ENCODE data around the gene EYA2. TPM values are rescaled to one million over a fixed set of nuclear protein-coding genes. Genes with fewer than 3 reads are reported as not detected.

Gene EYA2
- total and polyA plus RNA-seq, 2 of the 4 experiments (the other 2 are of a cell fraction): 2.3 to 5.4 TPM

- no peak overlapping the region for H3K4ac ChIP-seq (ENCODE audit: low read depth, low read length)
- no peak overlapping the region for H2AFZ ChIP-seq (replicated peaks; ENCODE audit: low read length, poor library complexity)
- ChIA-PET POLR2A (ENCODE audit: unreplicated experiment) (no interaction called here), CTCF (no interaction called here)
- in situ Hi-C loops (cut with MboI; ENCODE audit: low sequenced_read_pairs): no loop called here
- H3K27ac ChIP-seq (ENCODE audit: insufficient read depth, low read length): no peak overlapping the region
- H3K4me2 ChIP-seq (ENCODE audit: low read depth, low read length): no peak overlapping the region
- intact Hi-C loops (cut with micrococcal nuclease): no loop called here
- no peaks in the 10 kb centered on the region for H4K20me1 ChIP-seq (ENCODE audit: insufficient read depth, low read length)
- no TSS peak for BruUV-seq (replicated peaks)
- no peak overlapping the region for H3K23ac ChIP-seq (ENCODE audit: low read depth, low read length)
- no peak overlapping the region for H2BK20ac ChIP-seq (ENCODE audit: low read depth, low read length)
- no peak overlapping the region for H3K9ac ChIP-seq (ENCODE audit: low read depth, low read length)
- no peak overlapping the region for H2AK5ac ChIP-seq (ENCODE audit: low read depth, low read length)
- H4K8ac ChIP-seq (ENCODE audit: low read depth in 2 of 2, low read length in 2 of 2): no peak overlapping the region
- H3K56ac ChIP-seq (ENCODE audit: extremely low read depth, insufficient read depth, low read length): no peak overlapping the region
- WGBS, 2 experiments (ENCODE audit: extremely low coverage in 2 of 2, insufficient read length in 1 of 2): no CpG with 5 or more reads among the region's 7 CpGs
- H4K5ac ChIP-seq (ENCODE audit: low read depth, low read length): no peak overlapping the region
- no peak overlapping the region for H2BK5ac ChIP-seq (ENCODE audit: low read depth, low read length, poor library complexity, severe bottlenecking)
- H3K4me1 ChIP-seq (ENCODE audit: control insufficient read depth, insufficient read depth, low read length): no peaks in the 10 kb centered on the region; the same call in 1 of the 2 replicates
- H3K27me3 ChIP-seq (ENCODE audit: control insufficient read depth, insufficient read depth, low read length): no peaks in the 10 kb centered on the region
- ATAC-seq (ENCODE audit: low read depth) (no peak), DNase-seq (no peak)
- no peak overlapping the region for H3K18ac ChIP-seq (ENCODE audit: low read depth, low read length)
- no peak overlapping the region for H3K14ac ChIP-seq (replicated peaks; ENCODE audit: low read depth, low read length)
- no peak overlapping the region for H2BK15ac ChIP-seq (ENCODE audit: low read depth, low read length)
- no peaks in the 10 kb centered on the region; the same call in 1 of the 2 replicates for H3K9me3 ChIP-seq (ENCODE audit: control insufficient read depth, insufficient read depth, low read length)
- no peak overlapping the region for H3K4me3 ChIP-seq (ENCODE audit: insufficient read depth, low read depth, low read length)
- dilution Hi-C loops (cut with HindIII; ENCODE audit: low sequenced_read_pairs, unreplicated experiment): no loop called here
- no peaks in the 10 kb centered on the region for H3K79me1 ChIP-seq (ENCODE audit: low read depth in 1 of 2, low read length in 2 of 2)
- H2BK120ac ChIP-seq (ENCODE audit: low read depth, low read length): no peak overlapping the region
- no peak overlapping the region for H2AK9ac ChIP-seq (replicated peaks; ENCODE audit: low read depth, low read length, poor library complexity)
- H4K91ac ChIP-seq (ENCODE audit: insufficient read depth, low read depth, low read length): no peak overlapping the region
- no peaks in the 10 kb centered on the region for H3K36me3 ChIP-seq (ENCODE audit: control insufficient read depth, insufficient read depth, low read length)
- H3K9me1 ChIP-seq (ENCODE audit: insufficient read depth, low read length): no peaks in the 10 kb centered on the region; the same call in 1 of the 2 replicates
- TF ChIP-seq CEBPB (IDR thresholded peaks at IDR 0.05; ENCODE audit: low read depth, low read length) (no peak), RCOR1 (IDR thresholded peaks at IDR 0.05; ENCODE audit: insufficient replicate concordance, low read length) (no peak), USF2 (IDR thresholded peaks at IDR 0.05; ENCODE audit: low read depth, low read length) (no peak), RFX5 (IDR thresholded peaks at IDR 0.05; ENCODE audit: low read depth, low read length) (no peak), ELK1 (IDR thresholded peaks at IDR 0.05; ENCODE audit: borderline replicate concordance, low read depth, low read length) (no peak), SMC3 (IDR thresholded peaks at IDR 0.05; ENCODE audit: low read depth, low read length) (no peak), CTCF (conservative IDR thresholded peaks at IDR 0.05; ENCODE audit: low read depth, low read length) (no peak), BHLHE40 (IDR thresholded peaks at IDR 0.05; ENCODE audit: low read depth, low read length) (no peak), MXI1 (IDR thresholded peaks at IDR 0.05; ENCODE audit: borderline replicate concordance, low read depth, low read length) (no peak), MAFK (IDR thresholded peaks at IDR 0.05; ENCODE audit: low read depth, low read length) (no peak), RAD21 (IDR thresholded peaks at IDR 0.05; ENCODE audit: low read length) (no peak), POLR2A (IDR thresholded peaks at IDR 0.05; ENCODE audit: low read depth, low read length) (no peak), NFE2L2 (IDR thresholded peaks at IDR 0.05; ENCODE audit: low read depth, low read length) (no peak), CHD1 (IDR thresholded peaks at IDR 0.05; ENCODE audit: low read depth, low read length) (no peak)
Observed at GRCh38 chr20:47099093-47099492, 204.4 kb downstream of the EYA2 start.

All from IMR-90 (cell line).